Mesendoderm (in vitro differentiated cells): ENCODE results near the gene BARX1.

Experiments
- DNase-seq: peaks from one replicate; pipeline ENCODE4 v3.0.0; 2013
- H2AK5ac ChIP-seq: 2 replicates; pipeline ENCODE4 v1.6.1; 2013; ENCODE audit warnings: low read length, inconsistent platforms
- H2BK120ac ChIP-seq: 2 replicates; pipeline ENCODE4 v1.6.1; 2013; ENCODE audit warnings: low read depth, mild to moderate bottlenecking, low read length, moderate library complexity, mixed read lengths
- H2BK15ac ChIP-seq: replicated peaks from 2 replicates; pipeline ENCODE4 v1.6.1; 2013; ENCODE audit warnings: low read depth, mild to moderate bottlenecking, moderate library complexity
- H2BK5ac ChIP-seq: 2 replicates; pipeline ENCODE4 v1.6.1; 2013; ENCODE audit warnings: low read length, inconsistent platforms
- H3K18ac ChIP-seq: 2 replicates; pipeline ENCODE4 v1.6.1; 2013; ENCODE audit warnings: mild to moderate bottlenecking, low read length, mixed read lengths
- H3K23ac ChIP-seq: one replicate; pipeline ENCODE4 v1.6.1; 2013; ENCODE audit warnings: low read length
- H3K27ac ChIP-seq: 2 replicates; pipeline ENCODE4 v1.5.1; 2013; ENCODE audit warnings: low read depth, mild to moderate bottlenecking, inconsistent platforms, low read length, moderate library complexity
- H3K27me3 ChIP-seq: 2 replicates; pipeline ENCODE4 v1.6.1; 2013; ENCODE audit warnings: low read length, control low read depth, mild to moderate bottlenecking, inconsistent platforms; ENCODE audit not compliant: insufficient read depth, poor library complexity
- H3K36me3 ChIP-seq: 2 replicates; pipeline ENCODE4 v1.6.1; 2013; ENCODE audit warnings: low read length, inconsistent platforms; ENCODE audit not compliant: control insufficient read depth, insufficient read depth
- H3K4ac ChIP-seq: one replicate; pipeline ENCODE4 v1.6.1; 2013; ENCODE audit warnings: low read depth, mild to moderate bottlenecking, low read length, moderate library complexity
- H3K4me1 ChIP-seq: 2 replicates; pipeline ENCODE4 v1.6.1; 2013; ENCODE audit warnings: low read depth, low read length, inconsistent platforms; ENCODE audit not compliant: control insufficient read depth
- H3K4me2 ChIP-seq: 2 replicates; pipeline ENCODE4 v1.6.1; 2013; ENCODE audit warnings: low read length
- H3K4me3 ChIP-seq: 2 replicates; pipeline ENCODE4 v1.5.1; 2013; ENCODE audit warnings: mild to moderate bottlenecking, low read length
- H3K56ac ChIP-seq: one replicate; pipeline ENCODE4 v1.6.1; 2013; ENCODE audit warnings: low read length
- H3K79me1 ChIP-seq: 2 replicates; pipeline ENCODE4 v1.6.1; 2013; ENCODE audit warnings: low read length, inconsistent platforms
- H3K79me2 ChIP-seq: 2 replicates; pipeline ENCODE4 v1.6.1; 2013; ENCODE audit warnings: mild to moderate bottlenecking, low read length; ENCODE audit not compliant: control insufficient read depth, insufficient read depth
- H3K9ac ChIP-seq: 2 replicates; pipeline ENCODE4 v1.6.1; 2013; ENCODE audit warnings: low read length, inconsistent platforms
- H4K5ac ChIP-seq: one replicate; pipeline ENCODE4 v1.6.1; 2013; ENCODE audit warnings: low read length
- H4K8ac ChIP-seq: one replicate; pipeline ENCODE4 v1.6.1; 2013; ENCODE audit warnings: low read depth, mild to moderate bottlenecking, control low read depth, low read length, moderate library complexity
- WGBS: extraction: QIAGEN DNeasy Blood & Tissue Kit; methylation state at CpG from one replicate; pipeline ENCODE4 v1.1.7; 2013; ENCODE audit warnings: low lambda C conversion rate, missing lambda C conversion rate; ENCODE audit not compliant: insufficient coverage; ENCODE audit errors: extremely low coverage; 5-methylcytosine and 5-hydroxymethylcytosine counted together

Gene BARX1

GRCh38 chr9:93960971-93961841 is 6.1 kb upstream of the BARX1 start:
- no peak overlapping the region for H3K27ac ChIP-seq
- no peaks in the 10 kb centered on the region for H3K79me1 ChIP-seq
- no peak overlapping the region for H3K4me2 ChIP-seq
- DNase-seq, result no peak
- H2BK120ac ChIP-seq, result no peak overlapping the region
- H3K4me3 ChIP-seq, result no peak overlapping the region
- H3K27me3 ChIP-seq, result peaks cover 56% of the 10 kb centered on the region
- H3K79me2 ChIP-seq, result no peaks in the 10 kb centered on the region
- H2AK5ac ChIP-seq, result no peak overlapping the region
- H3K4me1 ChIP-seq, result no peaks in the 10 kb centered on the region
- no peak overlapping the region for H2BK15ac ChIP-seq
- H2BK5ac ChIP-seq, result no peak overlapping the region
- no peak overlapping the region for H3K23ac ChIP-seq
- H3K4ac ChIP-seq, result no peak overlapping the region
- H3K56ac ChIP-seq, result no peak overlapping the region
- H4K5ac ChIP-seq, result no peak overlapping the region
- H4K8ac ChIP-seq, result no peak overlapping the region
- H3K36me3 ChIP-seq, result no peaks in the 10 kb centered on the region
- no peak overlapping the region for H3K18ac ChIP-seq
- no CpG with 5 or more reads among the region's 11 CpGs for WGBS
- no peak overlapping the region for H3K9ac ChIP-seq

- no peak overlapping the region for H3K56ac ChIP-seq
- H3K4ac ChIP-seq, result no peak overlapping the region
- H4K8ac ChIP-seq, result no peak overlapping the region
- peaks cover 61% of the 10 kb centered on the region for H3K27me3 ChIP-seq
- DNase-seq, result peak; percentile 67
- H3K79me2 ChIP-seq, result no peaks in the 10 kb centered on the region
- no peak overlapping the region for H2BK120ac ChIP-seq
- no peak overlapping the region for H4K5ac ChIP-seq
- H3K4me3 ChIP-seq, result no peak overlapping the region
- no CpG with 5 or more reads among the region's 63 CpGs for WGBS
- no peak overlapping the region for H3K23ac ChIP-seq
- H3K27ac ChIP-seq, result no peak overlapping the region
- H3K4me1 ChIP-seq, result peaks cover 3% of the 10 kb centered on the region
- H2BK15ac ChIP-seq, result no peak overlapping the region
- H3K18ac ChIP-seq, result no peak overlapping the region
- no peak overlapping the region for H3K9ac ChIP-seq
- no peak overlapping the region for H2BK5ac ChIP-seq
- H3K79me1 ChIP-seq, result no peaks in the 10 kb centered on the region
- H3K36me3 ChIP-seq, result no peaks in the 10 kb centered on the region
- H3K4me2 ChIP-seq, result no peak overlapping the region
- H2AK5ac ChIP-seq, result no peak overlapping the region
These were observed 5.2 kb upstream of the BARX1 start for GRCh38 chr9:93960221-93960970.

GRCh38 chr9:93959739-93960154 is 4.6 kb upstream of the BARX1 start:
- Histone ChIP-seq H2BK15ac (no peak overlapping the region), H3K9ac (no peak overlapping the region), H3K18ac (no peak overlapping the region), H3K27me3 (peaks cover 62% of the 10 kb centered on the region), H3K36me3 (no peaks in the 10 kb centered on the region), H3K4me1 (peaks cover 3% of the 10 kb centered on the region), H3K79me2 (no peaks in the 10 kb centered on the region), H3K4me3 (no peak overlapping the region), H3K4ac (no peak overlapping the region), H3K27ac (no peak overlapping the region), H3K23ac (no peak overlapping the region), H2BK120ac (no peak overlapping the region), H2BK5ac (no peak overlapping the region), H3K79me1 (no peaks in the 10 kb centered on the region), H4K5ac (no peak overlapping the region), H3K56ac (no peak overlapping the region), H4K8ac (no peak overlapping the region), H2AK5ac (no peak overlapping the region), H3K4me2 (no peak overlapping the region)
- WGBS, result no CpG with 5 or more reads among the region's 10 CpGs
- DNase-seq, result no peak

- DNase-seq, result peak; percentile 59
- Histone ChIP-seq H4K8ac (no peak overlapping the region), H2BK120ac (no peak overlapping the region), H2BK15ac (no peak overlapping the region), H3K18ac (peak overlapping the region; percentile 22), H3K4me2 (peak overlapping the region; percentile 9), H3K27me3 (peaks cover 69% of the 10 kb centered on the region), H3K56ac (no peak overlapping the region), H3K4me1 (peaks cover 3% of the 10 kb centered on the region), H3K23ac (no peak overlapping the region), H2AK5ac (no peak overlapping the region), H2BK5ac (no peak overlapping the region), H3K4me3 (no peak overlapping the region), H3K9ac (no peak overlapping the region), H3K79me2 (no peaks in the 10 kb centered on the region), H3K4ac (no peak overlapping the region), H3K79me1 (no peaks in the 10 kb centered on the region), H3K36me3 (no peaks in the 10 kb centered on the region), H4K5ac (no peak overlapping the region), H3K27ac (no peak overlapping the region)
- WGBS, result no CpG with 5 or more reads among the region's 66 CpGs
These were observed 3.9 kb upstream of the BARX1 start for GRCh38 chr9:93958819-93959682.

- Histone ChIP-seq H4K5ac (no peak overlapping the region), H3K23ac (no peak overlapping the region), H2BK120ac (no peak overlapping the region), H3K79me2 (no peaks in the 10 kb centered on the region), H3K18ac (peak overlapping the region; percentile 22), H3K4me3 (no peak overlapping the region), H3K27ac (no peak overlapping the region), H3K9ac (no peak overlapping the region), H3K4ac (no peak overlapping the region), H2BK15ac (no peak overlapping the region), H4K8ac (no peak overlapping the region), H3K4me1 (peaks cover 3% of the 10 kb centered on the region), H3K36me3 (no peaks in the 10 kb centered on the region), H3K4me2 (peak overlapping the region; percentile 9), H3K56ac (no peak overlapping the region), H2AK5ac (no peak overlapping the region), H3K79me1 (no peaks in the 10 kb centered on the region), H2BK5ac (no peak overlapping the region), H3K27me3 (peaks cover 77% of the 10 kb centered on the region)
- WGBS, result no CpG with 5 or more reads among the region's 49 CpGs
- peak; percentile 59 for DNase-seq
These were observed 3.1 kb upstream of the BARX1 start for GRCh38 chr9:93958121-93958818.
